Amygdala (tissue), 56 donors: ENCODE measurements around the gene MRGPRE.

ENCODE experiments used
- DNase-seq, 56 donors: peaks; one replicate each; lab custom pipeline; 2025; lab: John Stamatoyannopoulos, UW

Gene MRGPRE

GRCh38 chr11:3198815-3199214, 33.4 kb downstream of the MRGPRE start:
- DNase-seq: no peak

- no peak for DNase-seq
Measured at GRCh38 chr11:3197878-3198528, 34.2 kb downstream of the MRGPRE start.

GRCh38 chr11:3197044-3197695, 35.0 kb downstream of the MRGPRE start:
- no peak for DNase-seq

GRCh38 chr11:3196161-3197043, 35.8 kb downstream of the MRGPRE start:
- DNase-seq: no peak

GRCh38 chr11:3195251-3196160, 36.7 kb downstream of the MRGPRE start:
- no peak for DNase-seq

GRCh38 chr11:3194016-3194816, 38.0 kb downstream of the MRGPRE start:
- no peak for DNase-seq

- DNase-seq: no peak
Measured at GRCh38 chr11:3193373-3194015, 38.7 kb downstream of the MRGPRE start.

GRCh38 chr11:3192511-3193372, 39.5 kb downstream of the MRGPRE start:
- DNase-seq: no peak

- no peak for DNase-seq
Measured at GRCh38 chr11:3191586-3192324, 40.5 kb downstream of the MRGPRE start.

- DNase-seq: no peak
Measured at GRCh38 chr11:3190600-3190999, 41.6 kb downstream of the MRGPRE start.

- DNase-seq: no peak
Measured at GRCh38 chr11:3189886-3190583, 42.2 kb downstream of the MRGPRE start.

GRCh38 chr11:3189196-3189843, 42.9 kb downstream of the MRGPRE start:
- DNase-seq: no peak

- DNase-seq: no peak
Measured at GRCh38 chr11:3188496-3189195, 43.6 kb downstream of the MRGPRE start.

- no peak for DNase-seq
Measured at GRCh38 chr11:3186166-3186953, 45.9 kb downstream of the MRGPRE start.
